Measurements from ENCODE around the gene OR2A12.
"Not testable (repeated sequence)": the region's sequence is repeated elsewhere in the genome, so short reads cannot be mapped to it uniquely, and the experiment has no call there.

Gene OR2A12, protein sequence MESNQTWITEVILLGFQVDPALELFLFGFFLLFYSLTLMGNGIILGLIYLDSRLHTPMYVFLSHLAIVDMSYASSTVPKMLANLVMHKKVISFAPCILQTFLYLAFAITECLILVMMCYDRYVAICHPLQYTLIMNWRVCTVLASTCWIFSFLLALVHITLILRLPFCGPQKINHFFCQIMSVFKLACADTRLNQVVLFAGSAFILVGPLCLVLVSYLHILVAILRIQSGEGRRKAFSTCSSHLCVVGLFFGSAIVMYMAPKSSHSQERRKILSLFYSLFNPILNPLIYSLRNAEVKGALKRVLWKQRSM

DNA sequence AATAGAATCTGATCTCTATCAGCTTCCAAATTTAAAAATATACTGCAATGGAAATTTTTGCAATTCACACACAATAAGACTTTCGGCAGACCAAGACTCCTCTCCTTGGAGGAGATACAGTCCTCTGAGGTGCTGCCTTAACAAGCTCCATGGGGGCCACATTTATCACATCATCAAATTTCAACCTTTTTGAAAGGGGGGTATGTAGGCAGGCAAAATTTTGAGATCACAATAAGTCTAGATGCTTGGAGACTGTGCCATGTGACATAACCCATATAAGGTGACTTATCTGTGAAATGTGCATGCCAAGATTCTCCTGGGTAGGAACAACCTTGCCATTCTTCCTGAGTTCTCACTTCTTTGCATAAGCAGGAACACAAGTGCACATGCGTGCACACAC lies at the start of gene OR2A12:
OR2A12 (plus strand) TSS at position 301 of the 400 bp plus-strand sequence. CDS start 8,830 bp downstream, outside the sequence.
- H3K27me3 ChIP-seq (ENCODE audit: low read depth, low read length): no peaks in the 10 kb centered on the region
- H3K9me3 ChIP-seq (ENCODE audit: control insufficient read depth in 1 of 2, low read length in 2 of 2): peaks cover 0 to 3% of the 10 kb centered on the region in 2 donors
- H3K4me1 ChIP-seq (ENCODE audit: control insufficient read depth in 1 of 2, insufficient read depth in 2 of 2, low read length in 2 of 2): no peaks in the 10 kb centered on the region
- no peak within 1 kb of the TSS for H3K4me3 ChIP-seq (ENCODE audit: low read depth in 1 of 2, low read length in 2 of 2)
- no peaks in the 10 kb centered on the region for H3K36me3 ChIP-seq (ENCODE audit: control insufficient read depth in 1 of 2, insufficient read depth in 2 of 2, low read length in 2 of 2)
- no peak within 1 kb of the TSS for H3K27ac ChIP-seq (ENCODE audit: low read length)

DNA sequence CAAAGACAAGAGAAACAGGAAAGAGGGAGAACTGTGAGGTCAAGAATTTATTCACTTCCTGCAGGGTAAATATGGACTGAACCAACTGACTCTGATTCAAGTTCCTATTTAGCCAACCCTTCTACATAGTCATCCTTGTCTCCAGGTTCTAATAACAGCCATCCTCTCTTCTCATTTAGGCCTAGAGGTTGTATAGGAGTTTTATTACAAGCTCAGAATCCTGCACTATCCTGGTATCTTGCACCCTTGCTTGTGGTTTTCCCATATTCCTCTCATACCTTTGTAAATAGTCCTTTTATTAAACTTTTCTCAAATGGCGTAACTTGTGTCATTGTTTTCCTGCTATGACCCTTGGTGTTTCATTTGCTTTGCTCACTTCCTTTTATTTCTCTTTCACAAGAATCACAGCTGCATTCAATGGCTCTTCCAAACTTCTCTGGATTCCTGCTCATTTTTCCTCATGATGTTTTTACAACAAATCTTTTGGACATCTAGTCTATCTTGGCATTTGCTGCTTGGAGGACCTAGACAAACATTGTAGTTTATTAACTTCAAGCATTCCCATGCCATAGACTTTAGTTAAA lies 49.7 kb upstream of the OR2A12 start:
- no peaks in the 10 kb centered on the region for H3K9me3 ChIP-seq (ENCODE audit: control insufficient read depth in 1 of 2, low read length in 2 of 2)
- no peaks in the 10 kb centered on the region for H3K4me1 ChIP-seq (ENCODE audit: control insufficient read depth in 1 of 2, insufficient read depth in 2 of 2, low read length in 2 of 2)
- no peaks in the 10 kb centered on the region for H3K36me3 ChIP-seq (ENCODE audit: control insufficient read depth in 1 of 2, insufficient read depth in 2 of 2, low read length in 2 of 2)
- no peak overlapping the region for H3K27ac ChIP-seq (ENCODE audit: low read length)
- no peak overlapping the region for H3K4me3 ChIP-seq (ENCODE audit: low read depth in 1 of 2, low read length in 2 of 2)
- H3K27me3 ChIP-seq (ENCODE audit: low read depth, low read length): no peaks in the 10 kb centered on the region

DNA sequence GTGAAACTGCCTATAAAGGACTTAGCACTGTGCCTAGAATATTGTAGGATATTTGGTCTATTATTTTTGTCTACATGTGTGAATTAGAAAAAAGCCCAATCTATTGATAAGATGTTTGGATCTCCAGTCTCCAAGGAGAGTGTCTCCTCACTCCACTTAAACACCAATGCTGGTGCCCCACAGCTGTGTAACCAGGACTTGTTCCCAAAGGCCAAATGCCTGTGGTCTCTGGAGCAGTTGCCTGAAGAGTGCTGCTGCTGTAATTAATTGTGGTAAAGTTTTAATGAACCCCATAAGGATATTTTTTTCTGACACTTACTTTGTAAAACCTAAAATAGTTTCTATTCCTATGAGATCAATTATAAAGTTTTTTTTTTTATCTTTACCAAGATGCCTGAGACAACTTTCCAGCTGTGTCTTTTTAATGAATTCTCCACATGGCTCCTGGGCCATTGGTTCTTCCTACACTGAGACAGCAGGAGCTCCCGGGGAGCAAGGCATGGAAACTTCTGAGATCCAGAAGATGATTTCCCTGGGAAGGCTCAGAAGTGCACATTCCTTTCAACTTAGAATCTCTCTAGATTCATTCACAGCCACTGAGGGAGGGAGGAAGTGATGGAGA lies 48.6 kb upstream of the OR2A12 start:
- Histone ChIP-seq H3K4me3 (ENCODE audit: low read depth in 1 of 2, low read length in 2 of 2) (no peak overlapping the region), H3K9me3 (ENCODE audit: control insufficient read depth in 1 of 2, low read length in 2 of 2) (no peaks in the 10 kb centered on the region), H3K27ac (ENCODE audit: low read length) (no peak overlapping the region), H3K27me3 (ENCODE audit: low read depth, low read length) (no peaks in the 10 kb centered on the region), H3K4me1 (ENCODE audit: control insufficient read depth in 1 of 2, insufficient read depth in 2 of 2, low read length in 2 of 2) (no peaks in the 10 kb centered on the region), H3K36me3 (ENCODE audit: control insufficient read depth in 1 of 2, insufficient read depth in 2 of 2, low read length in 2 of 2) (no peaks in the 10 kb centered on the region)

DNA sequence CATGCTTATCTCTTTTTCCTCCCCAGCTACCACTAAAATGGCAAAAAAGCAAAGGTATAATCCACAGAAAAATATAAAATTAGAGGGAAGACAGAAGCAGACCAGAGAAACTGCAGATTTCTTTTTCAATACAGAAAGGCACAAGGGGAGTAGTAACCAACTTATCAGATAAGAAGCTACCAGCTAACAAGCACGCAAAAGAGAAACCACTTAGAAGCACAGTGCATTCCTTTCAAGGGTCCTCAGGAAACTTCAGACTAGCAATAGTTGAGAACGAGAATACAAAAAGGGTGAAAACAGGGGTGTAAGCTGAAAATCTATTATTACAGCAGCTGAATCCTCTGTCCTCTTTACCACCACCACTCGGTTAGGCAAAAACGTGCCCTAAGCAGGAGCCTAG lies 47.2 kb upstream of the OR2A12 start:
- H3K4me3 ChIP-seq (ENCODE audit: low read depth in 1 of 2, low read length in 2 of 2): no peak overlapping the region
- H3K4me1 ChIP-seq (ENCODE audit: control insufficient read depth in 1 of 2, insufficient read depth in 2 of 2, low read length in 2 of 2): no peaks in the 10 kb centered on the region
- no peaks in the 10 kb centered on the region for H3K27me3 ChIP-seq (ENCODE audit: low read depth, low read length)
- H3K36me3 ChIP-seq (ENCODE audit: control insufficient read depth in 1 of 2, insufficient read depth in 2 of 2, low read length in 2 of 2): no peaks in the 10 kb centered on the region
- H3K27ac ChIP-seq (ENCODE audit: low read length): no peak overlapping the region
- no peaks in the 10 kb centered on the region for H3K9me3 ChIP-seq (ENCODE audit: control insufficient read depth in 1 of 2, low read length in 2 of 2)

DNA sequence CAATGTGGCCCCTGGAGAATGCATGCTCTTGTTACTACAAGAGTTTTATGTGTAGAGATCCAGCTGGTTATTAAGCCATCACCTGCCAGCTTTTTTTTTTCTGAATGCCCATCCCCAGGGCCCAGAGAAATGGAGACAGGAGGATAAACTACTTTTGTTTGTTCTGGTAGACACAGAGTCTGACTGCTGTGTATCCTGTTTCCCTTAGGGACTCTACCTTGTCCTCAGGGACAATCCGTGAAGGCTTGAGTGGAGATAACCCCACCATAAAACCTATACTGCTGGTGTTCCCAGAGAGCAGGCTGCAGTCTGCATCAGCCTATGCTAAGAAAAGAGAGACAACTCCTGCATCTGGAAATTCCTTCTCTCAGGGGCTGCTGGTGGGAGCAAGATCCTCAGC lies 37.4 kb upstream of the OR2A12 start, which contains the start of gene OR2A5:
OR2A5 (plus strand) TSS at position 301 of the 400 bp plus-strand sequence. CDS start 1,454 bp downstream, outside the sequence.
- no peaks in the 10 kb centered on the region for H3K27me3 ChIP-seq (ENCODE audit: low read depth, low read length)
- no peak within 1 kb of the TSS for H3K4me3 ChIP-seq (ENCODE audit: low read depth in 1 of 2, low read length in 2 of 2)
- no peaks in the 10 kb centered on the region for H3K9me3 ChIP-seq (ENCODE audit: control insufficient read depth in 1 of 2, low read length in 2 of 2)
- no peak within 1 kb of the TSS for H3K27ac ChIP-seq (ENCODE audit: low read length)
- no peaks in the 10 kb centered on the region for H3K4me1 ChIP-seq (ENCODE audit: control insufficient read depth in 1 of 2, insufficient read depth in 2 of 2, low read length in 2 of 2)
- no peaks in the 10 kb centered on the region for H3K36me3 ChIP-seq (ENCODE audit: control insufficient read depth in 1 of 2, insufficient read depth in 2 of 2, low read length in 2 of 2)

DNA sequence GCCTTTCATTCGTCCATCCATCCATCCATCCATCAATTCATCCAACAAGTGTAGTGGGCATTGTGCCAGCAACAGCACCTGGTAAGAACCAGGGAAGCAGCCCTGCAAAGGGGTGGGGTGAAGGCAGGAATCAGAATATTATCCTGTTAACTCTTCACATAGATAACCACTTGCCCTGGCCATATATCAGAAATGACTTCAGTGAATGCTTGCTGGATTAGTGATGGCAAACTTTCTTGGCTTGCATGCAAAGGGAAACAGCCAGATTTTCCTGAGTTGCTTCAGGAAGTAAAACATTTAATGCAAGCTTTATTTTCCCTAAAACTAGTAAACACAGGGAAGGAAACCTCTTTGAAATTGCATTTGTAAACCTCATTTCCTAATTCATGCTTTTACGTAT lies 36.6 kb upstream of the OR2A12 start:
- Histone ChIP-seq H3K9me3 (ENCODE audit: control insufficient read depth in 1 of 2, low read length in 2 of 2) (no peaks in the 10 kb centered on the region), H3K27me3 (ENCODE audit: low read depth, low read length) (no peaks in the 10 kb centered on the region), H3K36me3 (ENCODE audit: control insufficient read depth in 1 of 2, insufficient read depth in 2 of 2, low read length in 2 of 2) (no peaks in the 10 kb centered on the region), H3K27ac (ENCODE audit: low read length) (no peak overlapping the region), H3K4me1 (ENCODE audit: control insufficient read depth in 1 of 2, insufficient read depth in 2 of 2, low read length in 2 of 2) (no peaks in the 10 kb centered on the region), H3K4me3 (ENCODE audit: low read depth in 1 of 2, low read length in 2 of 2) (no peak overlapping the region)

DNA sequence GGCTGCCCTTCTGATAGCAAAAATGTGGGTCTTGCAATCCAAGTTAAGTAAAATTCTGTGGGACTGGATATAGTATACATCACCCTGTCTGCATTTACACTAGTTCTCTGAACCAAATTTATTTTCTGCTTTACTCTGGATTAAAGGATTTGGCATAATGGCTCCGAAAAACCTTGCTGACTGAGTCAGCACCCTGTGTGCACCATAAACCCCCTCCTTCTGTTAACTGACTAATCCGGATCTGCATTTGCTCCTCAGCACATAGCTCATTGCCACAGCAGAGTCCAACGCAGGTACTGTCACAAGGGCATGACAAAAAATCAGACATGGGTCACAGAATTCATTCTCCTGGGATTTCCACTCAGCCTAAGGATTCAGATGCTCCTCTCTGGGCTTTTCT lies 36.0 kb upstream of the OR2A12 start:
- no peaks in the 10 kb centered on the region for H3K9me3 ChIP-seq (ENCODE audit: control insufficient read depth in 1 of 2, low read length in 2 of 2)
- H3K4me3 ChIP-seq (ENCODE audit: low read depth in 1 of 2, low read length in 2 of 2): no peak overlapping the region
- H3K27ac ChIP-seq (ENCODE audit: low read length): no peak overlapping the region
- no peaks in the 10 kb centered on the region for H3K4me1 ChIP-seq (ENCODE audit: control insufficient read depth in 1 of 2, insufficient read depth in 2 of 2, low read length in 2 of 2)
- no peaks in the 10 kb centered on the region for H3K36me3 ChIP-seq (ENCODE audit: control insufficient read depth in 1 of 2, insufficient read depth in 2 of 2, low read length in 2 of 2)
- no peaks in the 10 kb centered on the region for H3K27me3 ChIP-seq (ENCODE audit: low read depth, low read length)

DNA sequence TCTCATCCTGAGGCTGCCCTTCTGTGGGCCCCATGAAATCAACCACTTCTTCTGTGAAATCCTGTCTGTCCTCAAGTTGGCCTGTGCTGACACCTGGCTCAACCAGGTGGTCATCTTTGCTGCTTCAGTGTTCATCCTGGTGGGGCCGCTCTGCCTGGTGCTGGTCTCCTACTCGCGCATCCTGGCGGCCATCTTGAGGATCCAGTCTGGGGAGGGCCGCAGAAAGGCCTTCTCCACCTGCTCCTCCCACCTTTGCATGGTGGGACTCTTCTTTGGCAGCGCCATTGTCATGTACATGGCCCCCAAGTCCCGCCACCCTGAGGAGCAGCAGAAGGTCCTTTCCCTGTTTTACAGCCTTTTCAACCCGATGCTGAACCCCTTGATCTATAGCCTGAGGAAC lies 35.2 kb upstream of the OR2A12 start:
- not testable (repeated sequence) for H3K4me3 ChIP-seq (ENCODE audit: low read depth in 1 of 2, low read length in 2 of 2); H3K9me3 ChIP-seq (ENCODE audit: control insufficient read depth in 1 of 2, low read length in 2 of 2); H3K36me3 ChIP-seq (ENCODE audit: control insufficient read depth in 1 of 2, insufficient read depth in 2 of 2, low read length in 2 of 2); H3K4me1 ChIP-seq (ENCODE audit: control insufficient read depth in 1 of 2, insufficient read depth in 2 of 2, low read length in 2 of 2); H3K27me3 ChIP-seq (ENCODE audit: low read depth, low read length); H3K27ac ChIP-seq (ENCODE audit: low read length)

DNA sequence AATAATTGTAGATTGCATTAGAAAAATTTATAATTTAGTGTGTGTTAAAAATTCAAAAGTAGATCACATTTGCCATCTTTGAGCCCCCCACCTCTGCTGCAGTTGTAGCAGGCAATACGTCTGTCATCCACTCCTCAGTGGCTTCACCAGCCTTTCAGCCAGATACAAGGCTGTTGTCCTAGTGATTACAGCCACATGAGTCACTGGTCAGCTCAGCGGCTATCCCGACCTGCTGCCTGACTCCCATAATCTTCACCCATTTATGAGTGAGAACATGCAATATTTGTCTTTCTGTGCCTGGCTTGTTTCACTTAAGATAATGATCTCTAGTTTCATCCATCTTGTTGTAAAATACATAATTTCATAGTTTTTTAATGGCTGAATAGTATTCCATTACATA lies 28.1 kb upstream of the OR2A12 start:
- Histone ChIP-seq H3K27me3 (ENCODE audit: low read depth, low read length) (no peaks in the 10 kb centered on the region), H3K9me3 (ENCODE audit: control insufficient read depth in 1 of 2, low read length in 2 of 2) (peaks cover 0 to 7% of the 10 kb centered on the region in 2 donors), H3K4me3 (ENCODE audit: low read depth in 1 of 2, low read length in 2 of 2) (no peak overlapping the region), H3K4me1 (ENCODE audit: control insufficient read depth in 1 of 2, insufficient read depth in 2 of 2, low read length in 2 of 2) (no peaks in the 10 kb centered on the region), H3K36me3 (ENCODE audit: control insufficient read depth in 1 of 2, insufficient read depth in 2 of 2, low read length in 2 of 2) (no peaks in the 10 kb centered on the region), H3K27ac (ENCODE audit: low read length) (no peak overlapping the region)

DNA sequence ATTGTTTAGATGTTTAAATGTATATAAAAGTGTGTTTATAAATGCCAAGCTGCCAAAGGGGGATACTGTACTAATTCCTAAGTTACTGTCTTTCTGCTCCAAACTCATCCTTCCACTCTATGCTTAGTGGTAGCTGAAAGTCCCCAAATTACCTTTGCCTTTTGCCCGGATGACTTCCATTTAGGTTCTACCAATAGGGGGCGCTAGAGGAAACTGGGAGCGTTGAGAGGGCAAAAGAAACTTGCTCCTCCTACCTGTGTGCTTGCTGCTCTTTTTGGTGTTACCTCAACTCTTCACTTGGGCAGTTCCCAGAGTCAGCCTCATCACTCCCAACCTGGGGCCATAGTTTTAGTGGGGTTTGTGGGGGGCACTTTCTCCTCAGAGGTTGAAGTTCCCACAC lies 22.4 kb upstream of the OR2A12 start:
- Histone ChIP-seq H3K27ac (ENCODE audit: low read length) (no peak overlapping the region), H3K4me1 (ENCODE audit: control insufficient read depth in 1 of 2, insufficient read depth in 2 of 2, low read length in 2 of 2) (no peaks in the 10 kb centered on the region), H3K36me3 (ENCODE audit: control insufficient read depth in 1 of 2, insufficient read depth in 2 of 2, low read length in 2 of 2) (no peaks in the 10 kb centered on the region), H3K27me3 (ENCODE audit: low read depth, low read length) (no peaks in the 10 kb centered on the region), H3K9me3 (ENCODE audit: control insufficient read depth in 1 of 2, low read length in 2 of 2) (peaks cover 0 to 7% of the 10 kb centered on the region in 2 donors), H3K4me3 (ENCODE audit: low read depth in 1 of 2, low read length in 2 of 2) (no peak overlapping the region)

DNA sequence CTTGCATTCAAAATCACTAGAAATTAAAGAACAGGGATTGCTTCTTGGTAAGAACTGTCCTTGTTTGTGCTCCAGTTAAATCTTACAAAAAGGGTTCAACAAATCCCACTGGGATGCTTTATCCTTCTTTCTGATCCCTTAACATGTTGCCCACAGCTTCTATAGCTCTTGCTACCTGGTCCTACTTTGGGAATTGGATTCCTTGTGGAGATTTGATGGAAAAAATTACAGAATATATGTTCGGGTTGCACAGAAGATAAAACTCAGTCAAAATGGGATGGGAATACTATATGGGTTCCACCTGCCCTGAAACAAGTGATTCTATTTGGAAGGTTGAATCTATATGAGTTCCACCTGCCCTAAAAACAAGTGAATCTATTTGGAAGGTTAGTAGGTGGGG lies 16.6 kb upstream of the OR2A12 start, which contains the start of gene OR2A25:
OR2A25 (plus strand) TSS at position 301 of the 400 bp plus-strand sequence. CDS start 4,409 bp downstream, outside the sequence.
- no peaks in the 10 kb centered on the region for H3K4me1 ChIP-seq (ENCODE audit: control insufficient read depth in 1 of 2, insufficient read depth in 2 of 2, low read length in 2 of 2)
- no peaks in the 10 kb centered on the region for H3K9me3 ChIP-seq (ENCODE audit: control insufficient read depth in 1 of 2, low read length in 2 of 2)
- no peaks in the 10 kb centered on the region for H3K36me3 ChIP-seq (ENCODE audit: control insufficient read depth in 1 of 2, insufficient read depth in 2 of 2, low read length in 2 of 2)
- no peaks in the 10 kb centered on the region for H3K27me3 ChIP-seq (ENCODE audit: low read depth, low read length)
- no peak within 1 kb of the TSS for H3K4me3 ChIP-seq (ENCODE audit: low read depth in 1 of 2, low read length in 2 of 2)
- no peak within 1 kb of the TSS for H3K27ac ChIP-seq (ENCODE audit: low read length)

Data from muscle layer of duodenum (tissue), 2 donors.